HepG2 (cell line): ENCODE results near the gene DIS3L2. TPM values are rescaled to one million over a fixed set of nuclear protein-coding genes. Genes with fewer than 3 reads are reported as not detected.
A peak's percentile ranks its signal among the peaks of the same experiment; 100 is the strongest.

Experiments used
- ATAC-seq: fragments of 200-7000 bp; cut with Tn5 transposase; 3 replicates; pipeline ENCODE4 v1.9.1; 2020; ENCODE audit warnings: mild to moderate bottlenecking, moderate library complexity
- BruUV-seq: library from RNA; stranded (reverse); fragments of 400-500 nt; replicated peaks from 2 replicates; lab custom pipeline; 2021; lab: Mats Ljungman, UMichigan
- CTCF ChIA-PET: fragments of 300-600 bp; formaldehyde crosslinking; extraction: SDS; loops from one replicate; lab custom pipeline; 2021; ENCODE audit warnings: low total read pairs, inconsistent platforms, low intra/inter-chr PET ratio; lab: Yijun Ruan, JAX
- POLR2A ChIA-PET: fragments of 350-600 bp; sonication (Branson Sonifier 250); formaldehyde crosslinking; loops from one replicate; lab custom pipeline; 2020; ENCODE audit warnings: antibody characterized with exemption, inconsistent platforms; lab: Yijun Ruan, JAX
- DNase-seq: peaks from one replicate; pipeline ENCODE4 v3.0.0-alpha.2; 2015; ENCODE audit warnings: low spot score
- FAIRE-seq: peaks from 3 replicates; lab custom pipeline; 2011; peaks lifted over from hg19 to GRCh38; lab: Jason Lieb, UNC
- H2AFZ ChIP-seq: one replicate; pipeline ENCODE4 v1.6.1; 2011; ENCODE audit warnings: low read length, inconsistent platforms
- H3K27ac ChIP-seq: fragments of 300-600 bp; 3 replicates; pipeline ENCODE4 v1.8.0; 2011; ENCODE audit warnings: mixed run types, mild to moderate bottlenecking, mixed read lengths, low read length, inconsistent platforms; ENCODE audit not compliant: insufficient read depth; ENCODE audit errors: extremely low read length
- H3K27me3 ChIP-seq, 2 experiments: fragments of 200-600 bp in 1 of 2; 2 replicates in 1 of 2; 3 replicates in 1 of 2; pipeline versions ENCODE4 v1.6.0 to v1.8.0; 2011; ENCODE audit warnings: low read length in 2 of 2, mild to moderate bottlenecking in 2 of 2, moderate library complexity in 2 of 2, inconsistent platforms in 1 of 2; ENCODE audit not compliant: insufficient read depth in 2 of 2, control insufficient read depth in 1 of 2
- H3K36me3 ChIP-seq, 2 experiments: fragments of 200-600 bp in 1 of 2; replicated peaks in 1 of 2; 2 replicates in 1 of 2; 3 replicates in 1 of 2; pipeline versions ENCODE4 v1.5.1 to v1.8.0; 2011; ENCODE audit warnings: low read length in 2 of 2, inconsistent platforms in 1 of 2; ENCODE audit not compliant: insufficient read depth in 2 of 2, control insufficient read depth in 1 of 2
- H3K4me1 ChIP-seq: 2 replicates; pipeline ENCODE4 v1.5.1; 2012; ENCODE audit warnings: low read length, inconsistent platforms; ENCODE audit not compliant: insufficient read depth
- H3K4me2 ChIP-seq: 2 replicates; pipeline ENCODE4 v1.6.0; 2011; ENCODE audit warnings: low read depth, low read length, inconsistent platforms
- H3K4me3 ChIP-seq, 3 experiments: fragments of 200-600 bp in 1 of 3; sonication (generic), shearing (Covaris generic) in 1 of 3; replicated peaks in 1 of 3; 2 replicates each; pipeline ENCODE4 v1.5.1; 2011 to 2016; ENCODE audit warnings: low read length in 3 of 3, inconsistent platforms in 2 of 3, low read depth in 2 of 3, mild to moderate bottlenecking in 2 of 3, control low read depth in 1 of 3, mixed read lengths in 1 of 3; ENCODE audit not compliant: insufficient read depth in 1 of 3
- H3K79me2 ChIP-seq: one replicate; pipeline ENCODE4 v1.6.1; 2011; ENCODE audit warnings: low read length, inconsistent platforms; ENCODE audit not compliant: insufficient read depth
- H3K9ac ChIP-seq: 2 replicates; pipeline ENCODE4 v1.6.0; 2011; ENCODE audit warnings: mild to moderate bottlenecking, low read depth, low read length, inconsistent platforms; ENCODE audit not compliant: insufficient read depth
- H3K9me3 ChIP-seq: 2 replicates; pipeline ENCODE4 v1.5.1; 2012; ENCODE audit warnings: mild to moderate bottlenecking, low read length
- H4K20me1 ChIP-seq: 2 replicates; pipeline ENCODE4 v1.6.0; 2011; ENCODE audit warnings: inconsistent platforms, mild to moderate bottlenecking, low read length, moderate library complexity; ENCODE audit not compliant: insufficient read depth
- CTCF ChIP-seq: sonication (generic); formaldehyde crosslinking; IDR thresholded peaks from 2 replicates; pipeline ENCODE4 v1.5.0; 2020; ENCODE audit warnings: mild to moderate bottlenecking, missing genetic modification reagents, moderate library complexity
- FOXO4 ChIP-seq: sonication (generic); formaldehyde crosslinking; conservative IDR thresholded peaks from 2 replicates; pipeline ENCODE4 v1.8.1; 2023; ENCODE audit warnings: missing genetic modification reagents
- PHF21A ChIP-seq: sonication (generic); formaldehyde crosslinking; IDR thresholded peaks from 2 replicates; pipeline ENCODE4 v1.5.0; 2020; ENCODE audit warnings: mild to moderate bottlenecking, missing genetic modification reagents
- ZNF44 ChIP-seq: sonication (generic); formaldehyde crosslinking; IDR thresholded peaks from 2 replicates; pipeline ENCODE4 v1.5.1; 2020; ENCODE audit warnings: mild to moderate bottlenecking, missing genetic modification reagents
- ZNF672 ChIP-seq: sonication (generic); formaldehyde crosslinking; IDR thresholded peaks from 2 replicates; pipeline ENCODE4 v1.8.1; 2022; ENCODE audit warnings: missing genetic modification reagents
- WGBS: methylation state at CpG from one replicate; pipeline ENCODE4 v1.1.6; 2017; ENCODE audit warnings: low lambda C conversion rate; 5-methylcytosine and 5-hydroxymethylcytosine counted together
- in situ Hi-C: cut with HindIII; loops from 2 replicates; pipeline ENCODE4 v1.10.0; 2017; ENCODE audit warnings: low pct_unique_long_range_greater_than_20kb; ENCODE audit not compliant: extremely low pct_ligation_motif_present
- intact Hi-C: fragments of 100-400 bp; cut with micrococcal nuclease; formaldehyde crosslinking; loops from one replicate; pipeline ENCODE4 v1.10.0; 2022; ENCODE audit not compliant: unreplicated experiment
- polyA plus RNA-seq, 8 experiments: library from polyadenylated mRNA; depleted of rRNA in 3 of 8; stranded (reverse) in 7 of 8; unstranded in 1 of 8; fragments of >200 nt; fragmentation: Illumina TruSeq in 4 of 8; extraction: Trizol in 4 of 8; gene quantifications; 2 replicates each; pipeline versions ENCODE4 v1.2.1 to v1.2.3, GENCODE V29; 2011 to 2016; ENCODE audit warnings: low read depth in 4 of 8, missing spikeins in 1 of 8, mixed read lengths in 1 of 8; ENCODE audit not compliant: insufficient read depth in 1 of 8
- total RNA-seq, 5 experiments: library from RNA; depleted of rRNA; stranded (reverse); fragments of >200 nt; fragmentation: Illumina TruSeq; extraction: Trizol; gene quantifications; 2 replicates each; pipeline ENCODE4 v1.2.3, GENCODE V29; 2016; ENCODE audit warnings: low read depth in 1 of 5

DIS3L2 gene
- total and polyA plus RNA-seq, 2 of the 13 experiments (the other 11 are each of a cell fraction or from before 2014, with no cell fraction given) = 7.0 to 23.9 TPM

GRCh38 chr2:232321156-232321816, 359.8 kb downstream of the DIS3L2 start:
- POLR2A ChIA-PET = no interaction called here
- in situ Hi-C loops = loop anchor here (10.0 kb wide), 1 partner anchor 186 kb away; no protein-coding TSS in a partner anchor
- no peak overlapping the region for H3K27ac ChIP-seq
- H3K4me3 ChIP-seq = no peak overlapping the region
- intact Hi-C loops = no loop called here
- 93% methylated on average over 17 of the region's 18 CpGs for WGBS
- 0 out of 2 replicates have a peak, but pooled peaks cover 1% of the 10 kb centered on the region for H4K20me1 ChIP-seq
- H3K9ac ChIP-seq = no peak overlapping the region
- no peak overlapping the region for H2AFZ ChIP-seq
- DNase-seq (no peak), ATAC-seq (peak; percentile 3; the same call in 1 of the 3 replicates), FAIRE-seq (no peak)
- no TSS peak for BruUV-seq
- no peak overlapping the region for H3K4me2 ChIP-seq
- H3K27me3 ChIP-seq = no peaks in the 10 kb centered on the region
- H3K4me1 ChIP-seq = peaks cover 2% of the 10 kb centered on the region
- peaks cover 0 to 1% of the 10 kb centered on the region in 2 experiments; a peak in 1 of 5 replicates for H3K36me3 ChIP-seq
- H3K9me3 ChIP-seq = no peaks in the 10 kb centered on the region
- CTCF ChIA-PET = no interaction called here
- TF ChIP-seq CTCF (CRISPR knock-in tag) = peak; percentile 38; the same call in 1 of the 2 replicates
- no peak for TF ChIP-seq PHF21A
- H3K79me2 ChIP-seq = no peaks in the 10 kb centered on the region

DNA sequence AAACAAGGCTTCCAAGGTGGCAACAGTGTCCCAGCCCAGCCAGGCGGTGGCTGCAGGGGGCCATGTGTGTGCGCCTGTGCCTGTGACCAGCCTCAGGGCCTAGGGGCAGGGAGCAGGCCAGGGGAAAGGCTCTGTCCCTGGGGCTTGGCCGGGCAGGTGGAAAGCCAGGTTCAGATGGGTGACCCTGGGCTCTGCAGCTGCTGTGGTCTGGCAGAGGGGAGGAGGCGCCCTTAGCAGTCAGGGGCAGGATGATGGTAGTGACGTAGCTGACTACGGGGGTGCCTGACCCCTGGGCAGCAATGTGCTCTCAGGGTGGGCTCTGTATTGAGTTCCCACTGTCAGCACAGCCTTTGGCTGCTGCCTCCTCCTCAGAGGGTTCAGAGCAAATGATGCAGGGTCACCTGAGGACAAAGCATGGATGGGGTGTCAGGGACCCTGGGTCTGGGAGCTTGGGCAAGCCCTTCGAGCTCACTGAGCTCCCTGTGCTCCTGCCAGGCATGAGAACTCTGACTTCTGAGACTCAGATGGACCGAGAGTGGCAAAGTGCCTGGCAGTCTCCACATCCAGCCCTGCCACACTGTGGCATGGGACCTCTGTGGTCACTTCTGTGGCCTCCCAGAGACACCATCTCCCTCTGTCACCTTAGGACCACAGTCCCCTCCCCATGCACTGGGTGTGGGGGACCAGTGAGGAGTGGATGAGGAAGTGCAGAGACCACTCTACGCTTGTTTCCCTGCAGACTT, 360.5 kb downstream of the DIS3L2 start:
- ChIA-PET POLR2A (no interaction called here), CTCF (no interaction called here)
- 0 out of 2 replicates have a peak, but pooled peaks cover 6% of the 10 kb centered on the region for H4K20me1 ChIP-seq
- H3K4me3 ChIP-seq = no peak overlapping the region
- FAIRE-seq (no peak), DNase-seq (no peak), ATAC-seq (no peak)
- H3K27ac ChIP-seq = no peak overlapping the region
- H3K9ac ChIP-seq = no peak overlapping the region
- in situ Hi-C loops (loop anchor here (10.0 kb wide), 1 partner anchor 187 kb away; no protein-coding TSS in a partner anchor), intact Hi-C loops (no loop called here)
- no peak overlapping the region for H2AFZ ChIP-seq
- 91% methylated on average over 9 of the region's 9 CpGs for WGBS
- no peaks in the 10 kb centered on the region for H3K79me2 ChIP-seq
- peaks cover 8% of the 10 kb centered on the region for H3K4me1 ChIP-seq
- H3K27me3 ChIP-seq = no peaks in the 10 kb centered on the region
- H3K36me3 ChIP-seq = peaks cover 0 to 1% of the 10 kb centered on the region in 2 experiments; a peak in 1 of 5 replicates
- H3K4me2 ChIP-seq = no peak overlapping the region
- no peaks in the 10 kb centered on the region for H3K9me3 ChIP-seq
- TF ChIP-seq ZNF44 (CRISPR knock-in tag) = no peak
- 0 out of 2 replicates have a peak, but pooled peaks have one; percentile 37 for TF ChIP-seq FOXO4
- TF ChIP-seq ZNF672 (CRISPR knock-in tag) = no peak
- BruUV-seq = no TSS peak
